GM12874 (cell line): ENCODE measurements around the gene ELF4.

ENCODE experiments used
- CTCF ChIP-seq: IDR thresholded peaks from 2 replicates; pipeline ENCODE4 v1.5.1; 2011; ENCODE audit warnings: low read depth, mild to moderate bottlenecking, control low read depth, low read length, moderate library complexity; ENCODE audit not compliant: insufficient read depth

The ELF4 gene

GRCh38 chrX:130015181-130015580 is 95.1 kb downstream of the ELF4 start:
- no peak for TF ChIP-seq CTCF
